ENCODE results near the gene OSBPL2.

- TF ChIP-seq CTCF (IDR thresholded peaks at IDR 0.05) = no peak
- no peak for TF ChIP-seq POLR2A (IDR thresholded peaks at IDR 0.05)
These were observed 65.3 kb downstream of the OSBPL2 start for GRCh38 chr20:62303340-62304226.
